T-helper 22 cell (primary cell): ENCODE data around the gene SPANXD.
"Not testable (repeated sequence)": the region's sequence is repeated elsewhere in the genome, so short reads cannot be mapped to it uniquely, and the experiment has no call there.

Source experiments
- DNase-seq: peaks from one replicate; pipeline ENCODE4 v3.0.0-alpha.2; 2020; ENCODE audit warnings: low read depth

SPANXD gene, protein sequence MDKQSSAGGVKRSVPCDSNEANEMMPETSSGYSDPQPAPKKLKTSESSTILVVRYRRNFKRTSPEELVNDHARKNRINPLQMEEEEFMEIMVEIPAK

DNA sequence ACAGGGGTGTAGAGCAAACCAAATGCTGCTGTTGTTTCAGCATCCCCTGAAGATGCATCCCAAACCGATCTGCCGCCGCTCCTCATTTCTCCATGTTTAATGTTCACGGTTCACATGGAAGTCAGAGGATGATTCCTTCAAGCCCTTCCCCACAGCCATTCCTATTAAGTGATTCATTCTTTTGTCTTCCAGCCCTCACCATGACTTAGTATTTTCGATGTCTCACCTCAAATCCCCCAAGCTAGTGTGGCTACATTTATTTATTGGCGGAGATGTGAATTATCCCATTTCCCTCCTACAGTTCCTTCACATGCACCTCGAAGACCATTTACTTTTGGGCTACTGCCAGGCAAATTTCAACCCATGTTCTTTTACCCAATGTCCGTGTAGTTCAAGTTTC lies at the start of gene SPANXD:
Gene SPANXD (minus strand): TSS at position 101 of the 400 bp plus-strand sequence. CDS start 334 bp downstream, outside the sequence.
- not testable (repeated sequence) for DNase-seq

DNA sequence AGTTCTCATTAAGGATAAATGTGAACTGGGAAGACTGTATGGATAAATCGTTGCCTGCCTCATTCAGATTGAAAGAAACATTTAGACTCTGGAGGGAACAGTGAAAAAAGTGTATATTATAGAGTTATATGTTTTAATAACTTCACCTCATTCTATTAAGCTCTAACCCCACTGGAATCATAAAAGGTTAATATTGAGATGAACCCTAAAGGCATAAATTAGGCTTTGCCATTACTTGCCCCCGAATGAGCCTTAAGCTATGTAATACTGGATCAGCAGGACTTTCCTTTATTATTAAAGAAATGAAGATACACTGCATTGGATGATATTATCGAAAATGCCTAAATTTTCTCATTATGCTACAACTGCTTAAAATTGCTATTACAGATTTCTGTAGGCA lies 44.1 kb upstream of the SPANXD start:
- no peak for DNase-seq

DNA sequence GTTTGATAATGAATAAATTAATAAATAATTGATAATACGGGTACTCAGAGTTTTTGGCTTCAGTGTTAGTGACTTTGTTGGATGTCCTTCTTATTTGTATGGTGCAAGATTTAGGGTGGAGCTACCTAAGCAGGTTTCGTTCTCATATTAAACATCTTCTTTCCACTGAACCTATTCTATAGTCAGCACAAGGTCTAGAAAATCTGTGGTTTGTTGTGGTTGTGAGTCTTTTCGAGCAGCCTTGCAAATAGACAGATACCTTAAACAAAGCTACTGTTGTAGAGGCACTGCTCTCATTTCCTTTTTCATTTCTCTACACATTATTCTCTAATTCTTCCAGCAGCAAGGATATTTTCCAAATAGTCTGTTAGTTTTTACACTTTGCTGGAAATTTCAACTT lies 38.1 kb upstream of the SPANXD start:
- no peak for DNase-seq

DNA sequence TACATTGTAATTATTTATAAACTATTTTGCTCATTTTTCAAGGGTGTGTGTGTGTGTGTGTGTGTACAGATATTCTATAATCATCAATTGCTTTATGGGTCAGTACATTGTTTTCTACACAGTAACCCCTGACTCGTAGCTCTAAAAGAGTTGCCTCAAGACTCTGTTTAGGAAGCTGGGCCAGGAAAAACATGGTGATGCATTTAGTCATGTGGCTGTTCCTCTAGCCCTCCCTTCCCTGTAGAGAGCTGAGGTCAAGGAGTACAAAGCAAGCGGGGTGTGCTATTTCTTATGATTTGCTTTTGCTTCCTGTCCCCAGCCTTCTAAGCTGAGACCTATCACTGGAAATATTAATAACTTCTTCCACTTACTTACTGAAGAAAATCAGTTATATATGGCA lies 34.8 kb upstream of the SPANXD start:
- DNase-seq: no peak

DNA sequence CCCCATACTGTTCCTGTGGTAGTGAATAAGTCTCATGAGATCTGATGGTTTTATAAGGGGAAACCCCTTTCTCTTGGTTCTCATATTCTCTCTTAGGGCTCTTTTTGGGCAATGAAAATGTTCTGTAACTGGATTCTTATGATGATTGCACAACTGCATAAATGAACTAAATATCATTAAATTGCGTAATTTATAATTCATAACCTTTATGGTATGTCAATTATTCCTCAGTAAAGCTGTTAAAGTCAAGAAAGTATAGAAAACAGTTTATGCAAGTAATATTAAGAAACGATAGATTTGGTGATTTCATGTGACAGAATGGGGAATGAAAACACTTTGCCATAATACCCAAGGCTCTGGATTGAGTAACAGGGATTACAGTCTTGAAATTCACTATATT lies 33.5 kb upstream of the SPANXD start:
- DNase-seq: no peak

DNA sequence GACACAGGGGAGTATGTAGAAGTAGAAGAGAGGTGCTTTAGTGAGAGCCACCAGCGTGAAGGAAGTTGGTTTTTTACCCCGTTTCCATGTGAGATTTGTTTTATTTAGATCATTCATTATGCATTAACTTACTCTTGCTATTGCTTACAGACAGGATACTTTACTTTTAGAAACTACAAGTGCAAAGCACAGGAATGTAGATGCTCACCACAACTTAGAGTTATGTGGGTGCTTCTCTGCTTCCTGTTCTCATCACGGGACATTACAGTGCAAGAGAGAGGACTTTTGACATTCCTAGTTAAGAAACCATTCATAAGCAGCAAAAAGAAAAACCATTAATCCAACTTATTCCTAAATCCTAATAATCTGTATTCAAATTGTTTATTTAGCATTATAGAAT lies 25.6 kb upstream of the SPANXD start:
- DNase-seq: no peak

DNA sequence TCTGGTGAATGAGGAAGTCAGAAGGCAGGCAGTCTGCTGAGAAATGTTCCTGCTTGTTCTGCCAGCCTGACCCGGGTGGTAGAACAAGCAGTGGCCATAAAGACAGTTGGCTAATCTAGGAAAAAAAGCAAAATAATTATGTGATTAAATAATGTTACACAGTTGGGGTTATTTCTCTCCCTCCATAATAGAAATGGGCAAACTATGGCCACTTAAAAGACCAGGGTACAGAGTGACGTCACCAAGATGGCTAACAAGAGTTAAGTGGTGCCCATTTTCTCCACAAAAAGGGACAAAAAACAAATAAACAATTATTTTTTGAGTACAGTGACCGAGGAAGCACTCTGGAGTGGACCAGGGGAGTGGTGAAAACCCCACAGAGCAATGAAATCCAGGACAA lies 16.1 kb upstream of the SPANXD start:
- no peak for DNase-seq

DNA sequence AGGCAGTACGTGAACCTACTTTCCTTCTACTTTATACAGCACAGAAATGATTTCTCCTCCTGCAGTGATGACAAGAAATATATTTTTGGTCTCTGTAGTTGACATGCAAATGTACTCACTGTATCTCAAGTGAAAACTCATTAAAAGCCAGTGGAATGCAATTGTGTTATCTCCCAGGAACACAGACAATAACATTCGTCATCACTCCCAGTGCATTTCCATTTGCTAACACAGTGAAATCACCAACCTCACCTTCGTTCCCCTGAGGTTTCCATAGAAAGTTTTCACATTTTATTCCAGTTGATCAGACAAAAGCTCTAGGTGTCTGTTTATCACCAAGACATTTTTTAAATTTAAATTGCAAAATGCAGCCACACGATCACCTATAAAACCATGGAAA lies 2.5 kb upstream of the SPANXD start:
- DNase-seq: no peak

DNA sequence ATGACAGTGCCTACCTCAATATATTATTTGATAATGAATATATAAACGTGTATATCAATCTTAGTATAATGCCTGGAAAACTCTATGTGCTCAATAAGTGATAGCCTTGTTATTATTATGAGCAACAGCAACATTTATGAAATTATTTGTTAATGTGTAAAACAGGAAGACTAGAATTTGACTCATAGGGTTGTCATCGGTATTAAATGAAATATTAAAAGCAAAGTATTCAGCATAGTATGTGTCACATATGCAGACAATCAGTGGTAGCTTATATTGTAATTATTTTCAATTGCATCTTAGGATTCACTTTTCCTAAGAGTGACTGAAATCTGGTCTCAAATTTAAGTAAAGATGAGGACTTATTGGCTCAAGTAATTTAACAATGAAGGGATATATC lies 24.6 kb downstream of the SPANXD start:
- no peak for DNase-seq

DNA sequence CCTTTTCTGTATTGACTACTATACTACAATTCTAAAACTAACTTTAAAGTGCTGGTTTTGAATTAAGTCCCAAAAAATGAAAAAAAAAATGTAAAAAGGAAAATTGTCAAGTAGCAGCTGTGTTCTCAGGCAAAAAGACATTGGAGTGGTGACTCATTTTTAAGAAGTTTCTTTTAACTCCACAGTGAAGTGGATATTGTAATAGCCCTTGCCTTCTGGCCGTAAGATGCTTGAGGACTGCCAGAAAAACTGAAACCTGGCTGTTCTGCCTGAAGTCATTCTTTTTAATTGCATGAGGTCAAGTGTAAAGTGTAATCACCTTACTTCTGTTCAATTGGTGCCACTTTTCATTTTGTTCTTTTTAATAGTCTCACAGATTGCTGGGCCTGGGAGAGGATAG lies 28.9 kb downstream of the SPANXD start:
- DNase-seq: no peak

DNA sequence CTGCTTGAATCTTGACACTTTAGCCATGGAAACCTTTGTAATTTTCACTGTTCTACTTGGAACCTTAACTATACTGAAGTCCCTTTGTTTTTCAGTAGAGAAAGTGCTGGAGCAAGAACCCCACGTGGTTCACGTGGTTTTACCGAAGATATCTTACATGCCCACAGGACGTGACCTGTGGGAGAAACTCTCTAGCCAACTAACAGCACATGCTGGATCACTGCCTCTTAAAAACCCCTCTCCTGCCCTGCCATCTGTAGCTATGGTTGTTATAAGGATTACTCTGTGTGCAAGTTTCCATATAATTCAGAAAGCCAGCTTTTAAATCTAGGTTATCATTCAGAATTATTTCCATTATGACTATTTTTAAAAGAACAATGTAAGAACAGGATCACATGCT lies 30.2 kb downstream of the SPANXD start:
- DNase-seq: no peak

DNA sequence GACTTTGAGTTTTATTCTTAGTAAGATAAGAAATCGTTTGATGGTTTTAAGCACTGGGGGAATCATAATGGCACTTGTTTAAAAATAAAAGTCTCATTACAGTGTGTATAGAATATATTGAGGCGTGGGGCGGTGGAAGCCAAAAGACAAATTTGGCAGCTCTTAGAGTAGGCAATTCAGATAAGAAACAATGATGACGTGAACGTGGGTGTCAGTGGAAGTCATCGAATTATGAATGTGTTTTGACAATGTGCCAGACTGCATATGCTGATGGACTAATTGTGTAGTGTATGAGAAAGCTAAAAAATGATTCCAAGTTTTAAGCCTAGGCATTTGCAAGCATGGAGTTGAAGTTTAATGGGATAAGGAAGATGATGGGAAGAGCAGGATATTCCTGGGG lies 35.8 kb downstream of the SPANXD start:
- DNase-seq: no peak

DNA sequence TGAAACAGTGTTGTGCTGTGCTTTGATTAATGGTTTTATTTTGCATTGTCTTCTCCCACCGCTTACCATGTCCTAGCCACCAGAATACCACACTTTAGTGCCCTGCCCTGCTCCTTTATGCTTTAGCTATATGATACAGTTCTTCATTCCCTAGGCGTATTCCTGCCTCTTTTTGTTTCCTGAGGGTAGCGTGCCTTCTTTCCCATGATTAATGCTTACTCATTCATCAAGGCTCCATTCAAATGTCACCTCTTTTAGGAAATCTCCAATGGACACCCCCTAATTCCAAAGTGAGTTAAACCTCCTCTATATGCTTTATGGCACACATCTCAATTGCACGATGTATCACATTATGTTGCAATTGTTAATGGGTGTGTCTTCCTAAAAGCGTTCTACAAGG lies 46.3 kb downstream of the SPANXD start:
- no peak for DNase-seq
